Stromal cell of bone marrow (primary cell): ENCODE data around the gene EDDM3A.
"Not testable (repeated sequence)": the region's sequence is repeated elsewhere in the genome, so short reads cannot be mapped to it uniquely, and the experiment has no call there.

Experiments
- DNase-seq: peaks from one replicate; pipeline ENCODE4 v3.0.0-alpha.2; 2012; ENCODE audit warnings: low read depth

Gene EDDM3A

GRCh38 chr14:20733684-20734429 lies 11.8 kb upstream of the EDDM3A start:
- no peak for DNase-seq

- no peak for DNase-seq
These were observed 11.3 kb upstream of the EDDM3A start for GRCh38 chr14:20734430-20734806.

- DNase-seq, result not testable (repeated sequence)
These were observed 7.4 kb upstream of the EDDM3A start for GRCh38 chr14:20738292-20738691.

GRCh38 chr14:20742132-20742531 lies 3.6 kb upstream of the EDDM3A start:
- no peak for DNase-seq

GRCh38 chr14:20743556-20743955 lies 2.1 kb upstream of the EDDM3A start:
- DNase-seq, result no peak

GRCh38 chr14:20746566-20746965 lies 879 bp downstream of the EDDM3A start:
- no peak for DNase-seq

- DNase-seq, result no peak
These were observed 2.8 kb downstream of the EDDM3A start for GRCh38 chr14:20748439-20748838.

- DNase-seq, result no peak
These were observed 4.5 kb downstream of the EDDM3A start for GRCh38 chr14:20750194-20750593.

GRCh38 chr14:20751963-20752562 lies 6.4 kb downstream of the EDDM3A start:
- DNase-seq, result no peak

GRCh38 chr14:20754308-20754707 lies 8.6 kb downstream of the EDDM3A start:
- DNase-seq, result no peak

- no peak for DNase-seq
These were observed 9.3 kb downstream of the EDDM3A start for GRCh38 chr14:20755037-20755436.

GRCh38 chr14:20757965-20758364 lies 12.3 kb downstream of the EDDM3A start:
- no peak for DNase-seq

GRCh38 chr14:20759465-20759864 lies 13.8 kb downstream of the EDDM3A start:
- not testable (repeated sequence) for DNase-seq

GRCh38 chr14:20760950-20761349 lies 15.3 kb downstream of the EDDM3A start:
- no peak for DNase-seq

GRCh38 chr14:20768593-20768892 lies 22.9 kb downstream of the EDDM3A start:
- DNase-seq, result no peak

- no peak for DNase-seq
These were observed 23.7 kb downstream of the EDDM3A start for GRCh38 chr14:20769421-20769820.

GRCh38 chr14:20772650-20773049 lies 27.0 kb downstream of the EDDM3A start:
- DNase-seq, result no peak

- DNase-seq, result no peak
These were observed 28.7 kb downstream of the EDDM3A start for GRCh38 chr14:20774258-20774824.

- no peak for DNase-seq
These were observed 29.4 kb downstream of the EDDM3A start for GRCh38 chr14:20775043-20775442.

GRCh38 chr14:20775901-20776300 lies 30.2 kb downstream of the EDDM3A start:
- DNase-seq, result no peak

GRCh38 chr14:20781803-20782202 lies 36.1 kb downstream of the EDDM3A start:
- DNase-seq, result no peak

- no peak for DNase-seq
These were observed 36.7 kb downstream of the EDDM3A start for GRCh38 chr14:20782280-20782890.

GRCh38 chr14:20787025-20787424 lies 41.3 kb downstream of the EDDM3A start:
- no peak for DNase-seq
